K562 (cell line): ENCODE results near the gene C1orf167. TPM values are rescaled to one million over a fixed set of nuclear protein-coding genes. Genes with fewer than 3 reads are reported as not detected.

Source experiments
- CREBBP ChIP-seq: IDR thresholded peaks from one replicate; pipeline ENCODE4 v1.6.1; 2012; ENCODE audit warnings: low read depth, mild to moderate bottlenecking, control low read depth, inconsistent platforms, low read length
- E2F3 ChIP-seq: fragments of 250-450 bp; sonication (Bioruptor Pico); IDR thresholded peaks from 2 replicates; pipeline ENCODE4 v1.4.0; 2020; ENCODE audit warnings: mild to moderate bottlenecking
- EP400 ChIP-seq: fragments of 450-650 bp; IDR thresholded peaks from 2 replicates; pipeline ENCODE4 v1.6.1; 2017; ENCODE audit warnings: antibody characterized with exemption, mild to moderate bottlenecking, moderate library complexity
- EZH2 ChIP-seq: IDR thresholded peaks from 2 replicates; pipeline ENCODE4 v1.6.1; 2012; ENCODE audit warnings: low read depth, mild to moderate bottlenecking, inconsistent platforms, low read length, borderline replicate concordance
- HMGXB4 ChIP-seq: sonication (generic); formaldehyde crosslinking; IDR thresholded peaks from 2 replicates; pipeline ENCODE4 v1.8.1; 2023; ENCODE audit warnings: mild to moderate bottlenecking, missing genetic modification reagents
- MAFG ChIP-seq: fragments of 450-650 bp; conservative IDR thresholded peaks from 2 replicates; pipeline ENCODE4 v1.6.1; 2016; ENCODE audit warnings: missing genetic modification characterization, missing compliant biosample characterization
- NFATC3 ChIP-seq: fragments of 450-650 bp; IDR thresholded peaks from 2 replicates; pipeline ENCODE4 v1.6.1; 2017; ENCODE audit warnings: mild to moderate bottlenecking
- PBX2 ChIP-seq, 2 experiments: IDR thresholded peaks in 1 of 2; conservative IDR thresholded peaks in 1 of 2; 2 replicates each; pipeline ENCODE4 v1.6.1; 2016; ENCODE audit warnings: low read depth in 2 of 2, mild to moderate bottlenecking in 1 of 2, missing compliant biosample characterization in 1 of 2, missing genetic modification characterization in 1 of 2, moderate library complexity in 1 of 2
- PCBP1 ChIP-seq: fragments of 200-400 bp; formaldehyde crosslinking; IDR thresholded peaks from 2 replicates; pipeline ENCODE4 v1.6.1; 2018; ENCODE audit warnings: mild to moderate bottlenecking, low read depth, low read length; ENCODE audit not compliant: poor library complexity, severe bottlenecking
- PURB ChIP-seq: sonication (generic); formaldehyde crosslinking; IDR thresholded peaks from 2 replicates; pipeline ENCODE4 v1.9.0; 2021; ENCODE audit warnings: low read depth, mild to moderate bottlenecking, missing genetic modification reagents
- SAFB ChIP-seq: fragments of 200-400 bp; formaldehyde crosslinking; IDR thresholded peaks from 2 replicates; pipeline ENCODE4 v1.6.1; 2017; ENCODE audit warnings: low read depth, low read length, borderline replicate concordance
- SMAD4 ChIP-seq: fragments of 250-450 bp; sonication (Bioruptor Pico); conservative IDR thresholded peaks from 2 replicates; pipeline ENCODE4 v1.8.0; 2021; ENCODE audit warnings: inconsistent platforms, mild to moderate bottlenecking, moderate library complexity
- U2AF2 ChIP-seq: fragments of 200-400 bp; formaldehyde crosslinking; optimal IDR thresholded peaks from 2 replicates; pipeline ENCODE3; 2017; ENCODE audit warnings: low read depth, mild to moderate bottlenecking, low read length
- ZEB2 ChIP-seq: fragments of 450-650 bp; IDR thresholded peaks from 2 replicates; pipeline ENCODE4 v1.6.1; 2016
- ZFPM2 ChIP-seq: fragments of 250-450 bp; sonication (Bioruptor Pico); IDR thresholded peaks from 2 replicates; pipeline ENCODE4 v1.5.1; 2022; ENCODE audit warnings: mild to moderate bottlenecking
- ZNF518B ChIP-seq: fragments of 250-450 bp; sonication (Bioruptor Pico); IDR thresholded peaks from 2 replicates; pipeline ENCODE4 v1.5.0; 2021; ENCODE audit warnings: mild to moderate bottlenecking, moderate library complexity
- polyA plus RNA-seq, 8 experiments: library from polyadenylated mRNA; depleted of rRNA in 4 of 8; stranded (reverse) in 5 of 8; unstranded in 3 of 8; fragments of >200 nt; fragmentation: Nextera tagmentation in 2 of 8; fragmentation: Illumina TruSeq in 1 of 8; extraction: Ambion mirVana in 2 of 8; extraction: Trizol in 1 of 8; gene quantifications; 2 replicates each; pipeline versions ENCODE4 v1.2.1 to v1.2.3, GENCODE V29; 2011 to 2014; ENCODE audit warnings: inconsistent platforms in 1 of 8, missing spikeins in 1 of 8
- total RNA-seq, 7 experiments: library from RNA; depleted of rRNA in 6 of 7; stranded (reverse); fragments of >200 nt in 6 of 7; fragmentation: Illumina TruSeq in 2 of 7; extraction: Trizol in 2 of 7; gene quantifications; 2 replicates each; pipeline versions ENCODE4 v1.2.1 to v1.2.3, GENCODE V29; 2011 to 2021; ENCODE audit warnings: low replicate concordance in 1 of 7
- TF ChIP-seq, protein P1 (sequence below): fragments of 450-650 bp; IDR thresholded peaks from 2 replicates; pipeline ENCODE4 v1.6.1; 2016; ENCODE audit warnings: mild to moderate bottlenecking

Gene C1orf167
- total and polyA plus RNA-seq, 9 of the 15 experiments (the other 6 are each of a cell fraction or from before 2014, with no cell fraction given), result 0.22 to 0.86 (median 0.31) TPM; not detected in 2

DNA sequence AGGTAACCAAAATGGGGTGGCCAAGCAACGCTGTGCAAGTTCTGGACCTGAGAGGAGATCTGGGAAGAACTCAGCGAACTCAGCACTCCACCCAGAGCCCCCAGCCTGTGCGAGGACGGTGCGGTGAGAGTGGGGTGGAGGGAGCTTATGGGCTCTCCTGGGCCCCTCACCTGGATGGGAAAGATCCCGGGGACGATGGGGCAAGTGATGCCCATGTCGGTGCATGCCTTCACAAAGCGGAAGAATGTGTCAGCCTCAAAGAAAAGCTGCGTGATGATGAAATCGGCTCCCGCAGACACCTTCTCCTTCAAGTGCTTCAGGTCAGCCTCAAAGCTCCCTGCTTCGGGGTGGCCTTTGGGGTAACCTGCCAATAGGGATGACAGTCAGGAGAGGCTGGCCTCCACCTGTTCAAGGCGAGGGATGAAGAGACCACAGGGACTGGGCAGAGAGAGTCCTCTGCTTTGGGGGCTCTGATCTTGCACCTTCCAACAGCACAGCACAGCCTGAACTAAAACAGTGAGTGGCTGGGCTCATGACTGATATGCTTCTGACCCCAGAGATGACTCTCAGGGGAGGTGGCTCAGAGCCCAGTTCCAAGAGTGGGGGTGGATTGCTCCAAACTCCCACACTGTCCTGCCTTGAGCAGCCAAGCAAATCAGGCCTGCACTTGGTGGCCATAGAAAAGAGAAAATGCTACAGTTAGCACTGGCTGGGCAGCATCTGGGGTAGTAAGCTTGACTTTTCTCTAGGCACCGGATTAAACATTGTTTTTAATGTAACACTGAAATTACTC is 34.2 kb downstream of the C1orf167 start (continued):
- no peak for TF ChIP-seq ZNF518B (CRISPR knock-in tag)
- no peak for TF ChIP-seq SAFB
- TF ChIP-seq U2AF2, result no peak
- TF ChIP-seq CREBBP, result no peak
- TF ChIP-seq PURB (CRISPR knock-in tag), result no peak
- 0 out of 2 replicates have a peak, but pooled peaks have one; percentile 41 for TF ChIP-seq HMGXB4 (CRISPR knock-in tag)
- peak; percentile 40 for TF ChIP-seq SMAD4 (CRISPR knock-in tag)
- TF ChIP-seq NFATC3, result peak; percentile 18; the same call in 1 of the 2 replicates
- TF ChIP-seq ZEB2, result peak; percentile 35; the same call in 1 of the 2 replicates
- peak; percentile 22; the same call in 1 of the 2 replicates for TF ChIP-seq E2F3 (CRISPR knock-in tag)
- no peak for TF ChIP-seq EZH2
- no peak for TF ChIP-seq PBX2 (CRISPR knock-in tag; IDR thresholded peaks at IDR 0.05; ENCODE audit: low read depth)
- peak; percentile 28; the same call in 1 of the 2 replicates for TF ChIP-seq PBX2 (tag; conservative IDR thresholded peaks at IDR 0.05; ENCODE audit: low read depth)
- no peak for TF ChIP-seq ZFPM2 (CRISPR knock-in tag)
- TF ChIP-seq, protein P1, sequence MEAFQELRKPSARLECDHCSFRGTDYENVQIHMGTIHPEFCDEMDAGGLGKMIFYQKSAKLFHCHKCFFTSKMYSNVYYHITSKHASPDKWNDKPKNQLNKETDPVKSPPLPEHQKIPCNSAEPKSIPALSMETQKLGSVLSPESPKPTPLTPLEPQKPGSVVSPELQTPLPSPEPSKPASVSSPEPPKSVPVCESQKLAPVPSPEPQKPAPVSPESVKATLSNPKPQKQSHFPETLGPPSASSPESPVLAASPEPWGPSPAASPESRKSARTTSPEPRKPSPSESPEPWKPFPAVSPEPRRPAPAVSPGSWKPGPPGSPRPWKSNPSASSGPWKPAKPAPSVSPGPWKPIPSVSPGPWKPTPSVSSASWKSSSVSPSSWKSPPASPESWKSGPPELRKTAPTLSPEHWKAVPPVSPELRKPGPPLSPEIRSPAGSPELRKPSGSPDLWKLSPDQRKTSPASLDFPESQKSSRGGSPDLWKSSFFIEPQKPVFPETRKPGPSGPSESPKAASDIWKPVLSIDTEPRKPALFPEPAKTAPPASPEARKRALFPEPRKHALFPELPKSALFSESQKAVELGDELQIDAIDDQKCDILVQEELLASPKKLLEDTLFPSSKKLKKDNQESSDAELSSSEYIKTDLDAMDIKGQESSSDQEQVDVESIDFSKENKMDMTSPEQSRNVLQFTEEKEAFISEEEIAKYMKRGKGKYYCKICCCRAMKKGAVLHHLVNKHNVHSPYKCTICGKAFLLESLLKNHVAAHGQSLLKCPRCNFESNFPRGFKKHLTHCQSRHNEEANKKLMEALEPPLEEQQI, result no peak
- no peak for TF ChIP-seq EP400
- TF ChIP-seq PCBP1, result no peak
- no peak for TF ChIP-seq MAFG (tag)
